ENCODE results near the gene WWOX. TPM values are rescaled to one million over a fixed set of nuclear protein-coding genes. Genes with fewer than 3 reads are reported as not detected.

The WWOX gene
- total RNA-seq, 1 donor from 2014 or later, result 19.2 TPM

DNA sequence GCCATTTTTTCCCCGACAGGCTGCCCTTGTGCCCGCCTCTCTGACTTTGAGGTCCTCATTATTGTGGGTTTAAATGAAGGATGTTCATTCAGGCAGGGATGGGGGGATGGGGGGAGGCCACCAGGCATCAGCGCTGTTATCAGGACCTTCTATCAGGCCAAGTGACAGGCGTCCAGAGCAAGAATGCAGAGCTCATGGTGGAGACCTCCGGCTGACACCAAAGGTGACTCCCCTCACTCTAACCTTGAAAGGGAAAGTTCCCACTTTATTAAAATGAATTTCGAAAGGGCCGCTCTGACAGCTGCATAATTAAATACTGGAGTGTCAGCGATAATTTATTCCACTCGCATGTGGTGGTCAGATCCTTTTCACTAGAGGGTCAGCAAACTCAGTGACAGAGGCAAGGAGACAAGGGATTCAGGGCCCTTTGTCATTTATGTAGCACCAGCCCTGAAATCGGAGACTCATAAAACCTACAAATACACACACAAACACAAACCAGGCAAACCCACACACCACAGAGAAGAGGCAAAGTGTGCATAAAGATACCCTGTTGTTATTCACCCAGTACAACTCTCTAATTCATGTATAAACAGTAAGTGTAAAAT, 1065.0 kb downstream of the WWOX start:
- intact Hi-C loops (cut with DNase I), result no loop called here
- H3K4me1 ChIP-seq, result no peaks in the 10 kb centered on the region
- H3K4me3 ChIP-seq, result no peak overlapping the region
- no peaks in the 10 kb centered on the region for H3K9me3 ChIP-seq
- TF ChIP-seq, protein P1, sequence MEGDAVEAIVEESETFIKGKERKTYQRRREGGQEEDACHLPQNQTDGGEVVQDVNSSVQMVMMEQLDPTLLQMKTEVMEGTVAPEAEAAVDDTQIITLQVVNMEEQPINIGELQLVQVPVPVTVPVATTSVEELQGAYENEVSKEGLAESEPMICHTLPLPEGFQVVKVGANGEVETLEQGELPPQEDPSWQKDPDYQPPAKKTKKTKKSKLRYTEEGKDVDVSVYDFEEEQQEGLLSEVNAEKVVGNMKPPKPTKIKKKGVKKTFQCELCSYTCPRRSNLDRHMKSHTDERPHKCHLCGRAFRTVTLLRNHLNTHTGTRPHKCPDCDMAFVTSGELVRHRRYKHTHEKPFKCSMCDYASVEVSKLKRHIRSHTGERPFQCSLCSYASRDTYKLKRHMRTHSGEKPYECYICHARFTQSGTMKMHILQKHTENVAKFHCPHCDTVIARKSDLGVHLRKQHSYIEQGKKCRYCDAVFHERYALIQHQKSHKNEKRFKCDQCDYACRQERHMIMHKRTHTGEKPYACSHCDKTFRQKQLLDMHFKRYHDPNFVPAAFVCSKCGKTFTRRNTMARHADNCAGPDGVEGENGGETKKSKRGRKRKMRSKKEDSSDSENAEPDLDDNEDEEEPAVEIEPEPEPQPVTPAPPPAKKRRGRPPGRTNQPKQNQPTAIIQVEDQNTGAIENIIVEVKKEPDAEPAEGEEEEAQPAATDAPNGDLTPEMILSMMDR (IDR thresholded peaks at IDR 0.05), result no peak
- DNase-seq, result no peak
- H3K27me3 ChIP-seq (ENCODE audit: low read depth), result no peaks in the 10 kb centered on the region
- no peaks in the 10 kb centered on the region for H3K36me3 ChIP-seq
- no peak for ATAC-seq
- peak overlapping the region; percentile 54 for H3K27ac ChIP-seq

DNA sequence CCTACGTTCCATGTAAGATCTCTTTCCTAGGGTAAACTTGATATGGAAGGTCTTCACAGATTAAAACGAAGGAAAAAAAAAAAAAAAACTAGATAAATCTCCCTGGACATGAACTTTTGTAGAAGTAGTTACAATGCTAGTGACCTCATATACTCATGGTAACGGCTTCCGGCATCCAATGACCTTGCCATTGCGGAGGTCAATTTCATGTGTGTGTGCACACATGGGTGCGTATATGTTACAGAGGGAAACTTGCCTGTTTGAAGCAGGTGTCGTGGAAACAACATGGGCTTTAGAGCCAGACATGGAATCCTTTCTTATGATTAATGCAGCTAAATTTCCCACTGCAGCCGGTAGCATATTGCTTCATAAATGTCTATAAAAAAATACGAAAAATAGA, 1065.6 kb downstream of the WWOX start:
- Histone ChIP-seq H3K9me3 (no peaks in the 10 kb centered on the region), H3K4me3 (no peak overlapping the region), H3K4me1 (peaks cover under 1% of the 10 kb centered on the region), H3K27ac (no peak overlapping the region), H3K27me3 (ENCODE audit: low read depth) (no peaks in the 10 kb centered on the region), H3K36me3 (no peaks in the 10 kb centered on the region)
- no peak for DNase-seq
- ATAC-seq, result no peak
- TF ChIP-seq, protein P1 (IDR thresholded peaks at IDR 0.05), result no peak
- intact Hi-C loops (cut with DNase I), result no loop called here

- Histone ChIP-seq H3K4me1 (peaks cover 5% of the 10 kb centered on the region), H3K27ac (no peak overlapping the region), H3K27me3 (ENCODE audit: low read depth) (no peaks in the 10 kb centered on the region), H3K9me3 (no peaks in the 10 kb centered on the region), H3K4me3 (no peak overlapping the region), H3K36me3 (no peaks in the 10 kb centered on the region)
- DNase-seq (no peak), ATAC-seq (no peak)
- TF ChIP-seq, protein P1 (IDR thresholded peaks at IDR 0.05), result no peak
- intact Hi-C loops (cut with DNase I), result no loop called here
These were observed 1066.1 kb downstream of the WWOX start for GRCh38 chr16:79165506-79165905.

- no peak overlapping the region for H3K27ac ChIP-seq
- TF ChIP-seq, protein P1 (IDR thresholded peaks at IDR 0.05), result no peak
- no peaks in the 10 kb centered on the region for H3K36me3 ChIP-seq
- no peak for DNase-seq
- no peaks in the 10 kb centered on the region for H3K27me3 ChIP-seq (ENCODE audit: low read depth)
- no peaks in the 10 kb centered on the region for H3K9me3 ChIP-seq
- intact Hi-C loops (cut with DNase I), result no loop called here
- no peak overlapping the region for H3K4me3 ChIP-seq
- H3K4me1 ChIP-seq, result peaks cover 22% of the 10 kb centered on the region
- ATAC-seq, result no peak
These were observed 1068.4 kb downstream of the WWOX start for GRCh38 chr16:79167893-79168292.

GRCh38 chr16:79168321-79168720, 1068.9 kb downstream of the WWOX start:
- Histone ChIP-seq H3K27me3 (ENCODE audit: low read depth) (no peaks in the 10 kb centered on the region), H3K9me3 (no peaks in the 10 kb centered on the region), H3K4me3 (no peak overlapping the region), H3K36me3 (no peaks in the 10 kb centered on the region), H3K27ac (no peak overlapping the region), H3K4me1 (peaks cover 22% of the 10 kb centered on the region)
- TF ChIP-seq, protein P1 (IDR thresholded peaks at IDR 0.05), result no peak
- no peak for DNase-seq
- ATAC-seq, result no peak
- intact Hi-C loops (cut with DNase I), result no loop called here

Measured in lower lobe of right lung (tissue), 2 donors.